ENCODE data around the gene KLHDC9. TPM values are rescaled to one million over a fixed set of nuclear protein-coding genes. Genes with fewer than 3 reads are reported as not detected.
"Not testable (repeated sequence)": the region's sequence is repeated elsewhere in the genome, so short reads cannot be mapped to it uniquely, and the experiment has no call there.

The KLHDC9 gene, protein sequence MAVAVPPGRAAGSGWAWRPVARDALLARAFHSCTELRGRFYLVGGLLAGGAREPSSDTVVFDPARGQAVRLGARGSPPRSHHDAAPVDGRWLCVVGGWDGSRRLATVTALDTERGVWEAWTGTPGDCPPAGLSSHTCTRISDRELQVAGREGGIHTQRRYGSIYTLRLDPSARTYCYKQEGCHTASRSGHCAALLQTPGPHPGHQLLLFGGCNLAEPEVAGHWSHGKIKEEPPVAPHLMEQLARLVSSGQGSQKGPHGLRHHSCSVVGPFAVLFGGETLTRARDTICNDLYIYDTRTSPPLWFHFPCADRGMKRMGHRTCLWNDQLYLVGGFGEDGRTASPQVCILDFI
- under 1 TPM; 0.33 to 0.46 TPM for total RNA-seq

DNA sequence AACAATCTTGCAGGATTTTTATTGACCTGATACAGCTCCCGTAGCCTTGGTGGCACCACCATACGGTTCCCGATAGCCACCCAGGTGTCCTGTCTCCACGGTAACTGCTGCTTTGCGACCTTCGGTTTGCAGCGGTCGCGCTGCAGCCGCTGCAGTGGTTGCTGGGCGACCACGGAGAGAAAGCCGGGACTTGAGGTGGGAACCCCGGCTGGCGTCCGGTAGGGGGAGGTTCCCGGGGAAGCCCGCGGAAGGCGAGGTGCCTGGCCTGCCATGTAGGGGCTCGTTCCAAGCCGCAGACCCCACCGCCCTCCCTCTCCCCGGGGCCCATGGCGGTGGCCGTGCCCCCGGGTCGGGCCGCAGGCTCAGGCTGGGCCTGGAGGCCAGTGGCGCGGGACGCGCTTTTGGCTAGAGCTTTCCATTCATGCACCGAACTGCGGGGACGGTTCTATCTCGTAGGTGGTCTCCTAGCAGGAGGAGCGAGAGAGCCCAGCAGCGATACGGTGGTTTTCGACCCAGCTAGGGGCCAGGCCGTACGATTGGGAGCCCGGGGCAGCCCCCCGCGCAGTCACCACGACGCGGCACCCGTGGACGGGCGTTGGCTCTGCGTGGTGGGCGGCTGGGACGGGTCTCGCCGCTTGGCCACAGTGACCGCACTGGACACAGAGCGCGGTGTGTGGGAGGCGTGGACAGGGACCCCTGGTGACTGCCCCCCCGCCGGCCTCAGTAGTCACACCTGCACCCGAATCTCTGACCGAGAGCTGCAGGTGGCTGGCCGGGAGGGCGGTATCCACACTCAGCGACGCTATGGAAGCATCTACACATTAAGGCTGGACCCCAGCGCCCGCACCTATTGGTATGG, at the start of gene KLHDC9:
Gene KLHDC9, plus strand, starts transcription at position 152 of the 859 bp plus-strand sequence. Its CDS starts 175 bp downstream, at position 327.
- DNase-seq: peak; percentile 84
- Mint-ChIP-seq H3K4me3 (peak within 1 kb of the TSS; percentile 77), H3K27ac (peak within 1 kb of the TSS; percentile 73), H3K4me1 (peaks cover 42% of the 10 kb centered on the region), H3K9me3 (no peaks in the 10 kb centered on the region), H3K36me3 (peaks cover 13% of the 10 kb centered on the region), H3K27me3 (no peaks in the 10 kb centered on the region)

DNA sequence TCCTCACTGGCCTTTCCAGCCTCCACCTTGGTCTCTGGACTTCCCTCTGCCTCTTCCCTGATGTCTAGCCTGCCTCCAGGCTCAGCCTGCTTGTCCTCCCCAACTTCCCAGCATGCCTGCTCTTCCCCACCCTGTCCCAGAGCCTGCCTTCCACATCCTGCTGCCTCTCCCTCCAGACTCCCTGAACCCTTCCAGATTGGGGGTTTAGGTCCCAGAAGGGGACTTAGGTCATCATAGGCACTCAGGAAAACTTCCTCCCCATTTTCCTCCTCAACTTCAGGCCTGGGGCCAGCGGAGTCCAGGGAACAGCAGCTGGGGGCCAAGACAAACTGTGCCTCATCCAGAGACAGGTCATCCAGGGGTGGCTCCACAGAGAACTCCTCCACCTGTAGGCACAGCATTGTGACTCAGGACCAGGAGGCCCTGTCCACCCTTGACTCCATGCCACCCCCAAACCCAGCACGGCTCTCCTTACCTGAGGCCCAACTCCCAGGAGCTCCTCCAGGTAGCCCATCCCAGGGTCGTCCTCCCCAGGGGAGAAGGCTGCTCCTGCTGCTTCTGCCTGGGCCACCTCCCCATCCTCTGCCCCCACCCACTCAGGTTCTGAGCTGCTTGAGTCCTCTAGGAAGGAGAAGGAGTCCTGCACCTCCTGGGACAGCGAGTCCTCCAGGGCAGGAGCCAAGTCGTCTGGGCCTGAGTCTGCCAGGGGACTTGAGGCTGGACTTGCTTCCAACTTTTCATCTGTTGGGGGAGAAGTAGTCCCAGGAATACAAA, 49.0 kb upstream of the KLHDC9 start:
- Mint-ChIP-seq H3K4me1 (peaks cover 24% of the 10 kb centered on the region), H3K27me3 (no peaks in the 10 kb centered on the region)

DNA sequence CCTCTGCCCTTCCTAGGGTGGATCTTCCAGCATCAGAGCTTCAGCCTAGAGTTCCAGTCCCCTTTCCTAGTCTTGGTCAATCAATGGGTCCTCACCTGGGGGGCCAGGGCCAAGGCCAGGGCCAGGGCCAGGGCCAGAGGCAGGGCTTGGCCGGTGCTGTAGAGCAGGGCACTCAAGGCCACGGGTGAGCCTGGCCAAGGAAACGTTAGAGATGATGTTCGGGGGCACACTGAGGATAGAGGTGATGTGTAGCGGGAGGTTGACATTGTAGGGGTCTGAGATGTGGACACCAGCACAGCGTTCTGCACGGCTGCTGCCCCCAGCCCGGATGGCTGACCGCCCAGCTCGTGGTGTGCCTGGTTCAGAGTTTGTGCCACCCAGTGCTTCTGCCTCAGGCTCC, 46.9 kb upstream of the KLHDC9 start:
- peaks cover 22% of the 10 kb centered on the region for H3K4me1 Mint-ChIP-seq
- no peak for DNase-seq
- no peak overlapping the region for H3K4me3 Mint-ChIP-seq
- no peaks in the 10 kb centered on the region for H3K27me3 Mint-ChIP-seq
- H3K27ac Mint-ChIP-seq: no peak overlapping the region
- peaks cover 54% of the 10 kb centered on the region for H3K36me3 Mint-ChIP-seq
- no peaks in the 10 kb centered on the region for H3K9me3 Mint-ChIP-seq

More for the DNA sequence above, 49.0 kb upstream of the KLHDC9 start:
- H3K4me3 Mint-ChIP-seq: no peak overlapping the region
- H3K27ac Mint-ChIP-seq: peak overlapping the region; percentile 52
- no peaks in the 10 kb centered on the region for H3K9me3 Mint-ChIP-seq
- no peak for DNase-seq
- H3K36me3 Mint-ChIP-seq: peaks cover 63% of the 10 kb centered on the region

DNA sequence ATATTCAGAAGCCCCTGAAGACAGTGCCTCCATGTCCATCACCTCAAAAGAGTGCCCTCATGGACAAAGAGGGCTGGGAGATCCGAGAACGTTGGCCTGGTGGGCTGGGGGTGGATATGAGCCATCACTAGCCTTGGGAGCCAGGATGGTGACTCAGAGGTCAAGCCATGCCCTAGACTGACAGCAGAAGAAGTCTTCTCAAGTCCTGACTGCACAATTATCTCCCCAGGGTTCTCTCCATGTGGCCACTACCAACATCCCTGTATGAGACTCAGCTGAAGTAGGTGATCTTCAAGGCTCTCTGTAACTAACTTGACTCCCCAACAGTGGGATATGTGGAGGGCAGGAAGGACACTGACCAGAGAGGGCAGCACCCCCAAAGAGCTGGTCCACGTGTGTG, 45.3 kb upstream of the KLHDC9 start:
- Mint-ChIP-seq H3K4me3 (no peak overlapping the region), H3K27me3 (no peaks in the 10 kb centered on the region), H3K9me3 (no peaks in the 10 kb centered on the region), H3K4me1 (peaks cover 12% of the 10 kb centered on the region), H3K27ac (no peak overlapping the region), H3K36me3 (peaks cover 49% of the 10 kb centered on the region)
- DNase-seq: no peak

DNA sequence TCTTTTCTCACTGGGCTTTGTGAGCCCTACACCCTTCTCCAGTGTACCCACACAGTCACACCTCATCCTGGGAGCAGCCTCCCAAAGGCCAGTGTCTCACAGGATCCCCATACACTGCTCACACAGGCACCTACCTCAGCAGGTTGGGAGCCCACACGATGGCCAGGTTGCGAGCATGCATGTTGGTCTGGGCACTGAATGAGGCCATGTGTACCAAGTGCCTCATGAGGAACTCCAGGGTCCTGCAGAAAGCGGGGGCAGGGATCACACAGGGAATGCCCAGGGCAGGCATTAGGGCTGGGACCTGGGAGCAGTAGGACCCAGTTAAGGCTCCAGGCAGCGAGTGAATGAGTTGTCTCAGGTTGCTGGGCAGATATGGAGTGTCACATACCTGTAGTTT, 43.9 kb upstream of the KLHDC9 start:
- Mint-ChIP-seq H3K36me3 (peaks cover 40% of the 10 kb centered on the region), H3K27me3 (no peaks in the 10 kb centered on the region), H3K27ac (peak overlapping the region; percentile 52), H3K9me3 (no peaks in the 10 kb centered on the region), H3K4me3 (no peak overlapping the region), H3K4me1 (peaks cover 11% of the 10 kb centered on the region)
- no peak for DNase-seq

DNA sequence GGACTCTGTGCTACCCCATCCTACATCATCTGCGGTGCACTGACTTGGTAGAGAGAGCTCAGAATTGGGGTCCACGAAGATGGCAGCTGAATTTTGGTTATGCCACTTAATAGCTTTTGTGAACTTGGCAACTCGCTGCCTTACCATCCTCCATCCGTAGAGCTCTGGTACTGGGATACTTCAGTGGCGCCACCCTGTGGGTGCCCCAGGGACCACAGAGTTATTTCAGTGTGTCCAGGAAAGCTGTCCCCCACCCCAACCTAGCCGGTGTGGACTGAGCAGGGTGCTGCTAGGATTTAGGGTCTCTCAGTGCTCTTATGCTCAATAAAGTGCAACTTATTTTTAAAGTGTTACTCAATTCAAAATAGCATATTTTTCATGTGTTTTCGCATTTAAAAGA, 43.4 kb upstream of the KLHDC9 start:
- peaks cover 40% of the 10 kb centered on the region for H3K36me3 Mint-ChIP-seq
- H3K4me1 Mint-ChIP-seq: peaks cover 16% of the 10 kb centered on the region
- no peaks in the 10 kb centered on the region for H3K9me3 Mint-ChIP-seq
- no peak overlapping the region for H3K4me3 Mint-ChIP-seq
- H3K27ac Mint-ChIP-seq: no peak overlapping the region
- no peaks in the 10 kb centered on the region for H3K27me3 Mint-ChIP-seq
- no peak for DNase-seq

DNA sequence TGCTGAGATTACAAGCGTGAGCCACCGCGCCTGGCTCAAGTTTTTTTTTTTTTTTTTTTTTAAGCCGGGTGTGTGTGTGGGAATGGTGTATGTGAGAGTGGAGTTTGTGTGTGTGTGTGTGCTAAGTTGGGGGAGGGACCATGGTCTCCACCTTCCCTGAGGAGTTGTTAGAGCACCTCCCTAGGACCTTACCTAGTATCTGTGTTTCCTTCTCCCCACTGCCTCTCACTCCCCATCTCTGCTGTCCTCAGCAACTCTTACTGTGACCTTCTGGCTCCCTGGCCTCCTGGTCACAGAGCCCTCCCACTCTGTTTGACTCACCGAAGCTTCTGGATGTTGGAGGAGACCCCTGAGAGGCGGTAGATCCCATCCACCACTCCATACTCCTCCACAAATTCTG, 38.9 kb upstream of the KLHDC9 start:
- H3K27me3 Mint-ChIP-seq: no peaks in the 10 kb centered on the region
- DNase-seq: no peak
- H3K4me3 Mint-ChIP-seq: no peak overlapping the region
- peaks cover 47% of the 10 kb centered on the region for H3K4me1 Mint-ChIP-seq
- peaks cover 55% of the 10 kb centered on the region for H3K36me3 Mint-ChIP-seq
- H3K9me3 Mint-ChIP-seq: no peaks in the 10 kb centered on the region
- peak overlapping the region; percentile 82 for H3K27ac Mint-ChIP-seq

DNA sequence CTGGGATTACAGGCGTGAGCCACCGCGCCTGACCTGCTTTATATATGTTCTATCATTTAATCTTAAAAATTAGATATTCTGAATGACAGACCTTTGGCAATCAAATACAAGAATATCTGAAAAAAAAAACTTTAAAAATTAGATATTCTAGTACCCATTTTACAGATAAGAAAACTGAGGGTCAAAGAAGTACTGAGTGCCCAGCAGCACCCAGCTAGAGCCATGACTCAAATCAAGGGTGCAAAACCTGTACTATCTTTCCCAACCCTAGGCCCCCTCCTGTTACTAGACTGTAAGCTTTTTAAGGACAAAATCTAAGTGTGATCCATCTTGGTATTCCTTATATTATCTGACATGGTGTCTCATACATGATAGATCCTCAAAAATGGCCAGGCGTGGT, 36.7 kb upstream of the KLHDC9 start:
- H3K4me1 Mint-ChIP-seq: peaks cover 61% of the 10 kb centered on the region
- H3K27me3 Mint-ChIP-seq: no peaks in the 10 kb centered on the region
- DNase-seq: no peak
- H3K36me3 Mint-ChIP-seq: peaks cover 56% of the 10 kb centered on the region
- no peaks in the 10 kb centered on the region for H3K9me3 Mint-ChIP-seq
- H3K4me3 Mint-ChIP-seq: no peak overlapping the region
- peak overlapping the region; percentile 82 for H3K27ac Mint-ChIP-seq

DNA sequence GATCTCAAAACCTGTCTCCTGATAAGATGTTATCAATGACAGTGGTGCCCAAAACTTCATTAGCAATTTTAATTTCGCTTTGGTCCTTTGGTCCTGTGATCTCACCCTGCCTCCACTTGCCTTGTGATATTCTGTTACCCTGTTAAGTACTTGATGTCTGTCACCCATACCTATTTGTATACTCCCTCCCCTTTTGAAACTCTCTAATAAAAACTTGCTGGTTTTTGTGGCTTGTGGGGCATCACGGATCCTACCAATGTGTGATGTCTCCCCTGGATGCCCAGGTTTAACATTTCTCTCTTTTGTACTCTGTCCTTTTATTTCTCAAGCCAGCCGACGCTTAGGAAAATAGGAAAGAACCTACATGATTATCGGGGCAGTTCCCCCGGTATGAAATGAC, 34.2 kb upstream of the KLHDC9 start:
- H3K27ac Mint-ChIP-seq: peak overlapping the region; percentile 64
- not testable (repeated sequence) for H3K9me3 Mint-ChIP-seq, H3K27me3 Mint-ChIP-seq, DNase-seq
- peaks cover 72% of the 10 kb centered on the region for H3K36me3 Mint-ChIP-seq
- H3K4me1 Mint-ChIP-seq: peaks cover 74% of the 10 kb centered on the region
- peak overlapping the region; percentile 55 for H3K4me3 Mint-ChIP-seq

DNA sequence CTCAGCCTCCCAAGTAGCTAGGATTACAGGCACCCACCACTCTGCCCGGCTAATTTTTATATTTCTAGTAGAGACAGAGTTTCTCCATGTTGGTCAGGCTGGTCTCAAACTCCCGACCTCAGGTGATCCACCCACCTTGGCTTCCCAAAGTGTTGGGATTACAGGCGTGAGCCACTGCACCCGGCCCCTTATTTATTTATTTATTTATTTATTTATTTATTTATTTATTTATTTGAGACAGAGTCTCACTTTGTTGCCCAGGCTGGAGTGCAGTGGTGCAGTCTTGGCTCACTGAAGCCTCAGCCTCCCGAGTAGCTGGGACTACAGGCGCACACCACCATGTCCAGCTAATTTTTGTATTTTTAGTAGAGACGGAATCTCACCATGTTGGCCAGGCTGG, 32.5 kb upstream of the KLHDC9 start:
- H3K27ac Mint-ChIP-seq, H3K27me3 Mint-ChIP-seq, H3K9me3 Mint-ChIP-seq, DNase-seq: not testable (repeated sequence)
- H3K4me1 Mint-ChIP-seq: peaks cover 68% of the 10 kb centered on the region
- peak overlapping the region; percentile 25 for H3K4me3 Mint-ChIP-seq
- peaks cover 65% of the 10 kb centered on the region for H3K36me3 Mint-ChIP-seq

DNA sequence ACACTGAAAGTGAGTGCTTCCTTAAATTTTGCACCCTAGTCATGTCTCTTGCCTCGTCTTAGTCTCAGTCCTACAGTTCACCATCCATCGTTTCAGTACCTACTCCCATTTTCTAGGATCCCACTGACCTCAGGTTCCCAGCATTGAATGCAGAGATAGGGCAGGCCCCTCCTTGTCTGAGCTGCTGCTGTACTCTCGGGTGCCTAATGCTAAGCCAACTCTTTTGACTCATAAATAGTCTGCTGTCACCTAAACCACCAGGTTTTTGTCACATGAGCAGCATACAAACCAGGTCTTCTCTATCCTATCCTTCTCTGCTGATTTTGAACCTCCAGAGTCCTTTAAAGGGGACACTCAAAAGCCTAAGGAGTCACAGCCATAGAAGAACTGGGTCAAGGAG, 31.5 kb upstream of the KLHDC9 start:
- peak overlapping the region; percentile 96 for H3K27ac Mint-ChIP-seq
- peak overlapping the region; percentile 95 for H3K4me3 Mint-ChIP-seq
- H3K27me3 Mint-ChIP-seq: no peaks in the 10 kb centered on the region
- H3K36me3 Mint-ChIP-seq: peaks cover 58% of the 10 kb centered on the region
- peaks cover 70% of the 10 kb centered on the region for H3K4me1 Mint-ChIP-seq
- DNase-seq: no peak
- H3K9me3 Mint-ChIP-seq: peaks cover 3% of the 10 kb centered on the region

DNA sequence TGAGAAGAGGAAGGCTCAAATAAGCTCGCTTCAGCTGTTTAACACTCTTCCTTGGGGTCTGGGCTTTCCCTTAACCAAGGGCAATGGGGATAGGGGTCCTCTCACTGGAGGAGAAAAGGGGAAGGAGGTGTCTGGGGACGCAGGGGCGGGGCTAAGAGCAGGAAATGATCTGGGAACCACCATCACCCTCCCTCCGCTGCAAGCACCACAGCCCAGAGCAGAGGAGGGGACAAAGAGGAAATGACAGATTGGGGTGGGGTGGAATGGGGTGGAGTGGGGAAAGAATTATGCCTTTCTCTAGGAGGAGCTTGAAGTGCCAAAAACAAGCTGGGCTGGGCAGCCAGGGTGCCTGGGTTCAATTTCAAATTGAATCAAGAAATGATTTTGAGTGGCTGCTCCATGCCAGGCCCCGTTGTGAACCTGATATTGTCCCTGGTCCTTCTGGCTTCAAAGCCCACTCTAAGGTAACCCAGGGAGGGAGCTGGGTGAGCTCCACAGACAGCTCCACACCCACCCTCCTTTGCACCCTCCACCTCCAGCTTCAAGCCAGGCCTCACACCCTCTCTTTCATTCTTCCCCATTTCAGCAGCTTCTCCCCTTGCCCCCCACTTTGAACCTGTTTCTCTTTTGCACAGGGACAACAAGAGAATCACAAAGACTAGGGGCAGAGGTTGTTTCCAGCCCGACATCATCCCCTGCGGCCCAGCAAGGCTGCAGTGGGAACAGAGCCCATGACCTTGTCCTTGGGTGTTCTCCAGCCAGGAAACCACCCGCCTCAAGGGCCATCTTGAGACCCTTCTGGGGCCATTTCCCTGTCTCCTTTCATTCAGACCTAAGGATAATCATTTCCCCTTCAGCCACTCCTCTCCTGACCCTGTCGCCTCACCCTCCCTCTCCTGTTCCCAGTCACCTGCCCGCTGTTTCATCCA, 29.6 kb upstream of the KLHDC9 start:
- Mint-ChIP-seq H3K27ac (peak overlapping the region; percentile 96), H3K27me3 (no peaks in the 10 kb centered on the region), H3K9me3 (peaks cover 3% of the 10 kb centered on the region), H3K4me1 (peaks cover 64% of the 10 kb centered on the region), H3K4me3 (peak overlapping the region; percentile 95), H3K36me3 (peaks cover 41% of the 10 kb centered on the region)
- DNase-seq: peak; percentile 87

DNA sequence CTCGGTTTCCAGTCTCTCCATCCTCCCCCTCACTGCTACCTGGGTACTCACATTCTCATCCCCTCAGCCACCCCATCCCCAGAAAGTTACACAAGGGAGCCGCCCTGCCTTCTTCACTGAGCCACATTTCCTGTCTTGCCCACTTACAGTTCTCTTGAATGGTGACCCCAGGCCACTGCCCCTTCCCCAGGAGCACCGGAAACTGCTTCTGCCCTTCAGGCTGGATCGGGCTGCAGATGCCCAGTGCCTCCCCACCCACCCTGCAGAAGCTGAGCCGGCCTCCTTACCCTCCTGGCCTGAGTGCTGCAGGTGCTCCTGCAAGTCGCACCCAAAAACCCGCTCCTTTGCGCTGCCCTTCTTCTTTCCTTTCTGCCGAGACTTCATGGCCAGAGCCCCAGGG, 28.9 kb upstream of the KLHDC9 start:
- peak overlapping the region; percentile 95 for H3K4me3 Mint-ChIP-seq
- DNase-seq: no peak
- H3K27ac Mint-ChIP-seq: peak overlapping the region; percentile 96

DNA sequence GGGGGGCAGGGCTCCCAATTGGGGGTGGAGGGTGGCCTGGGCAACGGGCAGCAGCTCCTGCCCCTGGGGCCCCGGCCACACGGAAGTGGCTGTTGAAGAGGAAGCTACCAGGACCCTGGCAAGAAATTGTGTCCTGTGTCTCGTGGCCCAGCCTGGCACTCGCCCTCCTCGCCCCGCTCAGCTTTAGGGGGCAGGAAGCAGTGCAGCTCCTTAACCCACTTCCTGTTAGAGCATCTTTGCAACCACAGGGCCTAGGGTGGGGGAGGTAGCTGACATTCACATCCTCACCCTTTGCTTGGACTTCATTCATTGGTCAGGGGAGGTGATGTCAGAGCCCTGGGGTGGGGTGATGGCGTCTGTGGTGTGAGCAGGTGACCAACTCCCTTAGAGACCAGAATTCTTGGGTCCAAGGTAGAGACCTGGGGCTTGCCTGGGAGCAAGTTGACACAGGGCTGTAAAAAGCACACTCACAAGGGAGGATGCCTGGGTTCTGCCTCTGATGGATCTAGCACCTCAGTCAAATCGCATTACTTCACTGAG, 28.4 kb upstream of the KLHDC9 start, which contains the start of gene ARHGAP30:
Gene ARHGAP30, minus strand, starts transcription at position 161 of the 540 bp plus-strand sequence. CDS start 267 bp downstream, outside the sequence.
- peaks cover 53% of the 10 kb centered on the region for H3K4me1 Mint-ChIP-seq
- peaks cover 3% of the 10 kb centered on the region for H3K9me3 Mint-ChIP-seq
- peak within 1 kb of the TSS; percentile 96 for H3K27ac Mint-ChIP-seq
- H3K36me3 Mint-ChIP-seq: peaks cover 30% of the 10 kb centered on the region
- no peaks in the 10 kb centered on the region for H3K27me3 Mint-ChIP-seq
- peak within 1 kb of the TSS; percentile 95 for H3K4me3 Mint-ChIP-seq
- DNase-seq: peak; percentile 83

More for the DNA sequence above, 28.9 kb upstream of the KLHDC9 start:
- H3K27me3 Mint-ChIP-seq: no peaks in the 10 kb centered on the region
- peaks cover 3% of the 10 kb centered on the region for H3K9me3 Mint-ChIP-seq
- peaks cover 58% of the 10 kb centered on the region for H3K4me1 Mint-ChIP-seq
- H3K36me3 Mint-ChIP-seq: peaks cover 35% of the 10 kb centered on the region

All from activated naive CD8-positive, alpha-beta T cell treated with anti-CD3 and anti-CD28 coated beads for 36 hours (primary cell).